NCI-H524 treated with DMSO at 0.1 percent for 48 hours (cell line): ENCODE measurements around the gene ORMDL2.
A peak's percentile ranks its signal among the peaks of the same experiment; 100 is the strongest.

Experiments
- DNase-seq: peaks from one replicate; lab custom pipeline; 2025; lab: John Stamatoyannopoulos, UW

ORMDL2 gene

GRCh38 chr12:55817345-55818139, at the start of gene ORMDL2, which contains the start of gene SARNP:
Gene ORMDL2 (plus strand): TSS chr12:55818041. CDS start chr12:55819000, 959 bp downstream.
Gene SARNP (minus strand): TSS chr12:55817724. CDS start chr12:55817701, 23 bp downstream.
- peak; percentile 98 for DNase-seq

GRCh38 chr12:55771736-55772135, 46.1 kb upstream of the ORMDL2 start:
- DNase-seq, result peak; percentile 74

- DNase-seq, result no peak
Measured at GRCh38 chr12:55777856-55778255, 40.0 kb upstream of the ORMDL2 start.

- DNase-seq, result no peak
Measured at GRCh38 chr12:55780685-55781084, 37.2 kb upstream of the ORMDL2 start.

- DNase-seq, result no peak
Measured at GRCh38 chr12:55788546-55788945, 29.3 kb upstream of the ORMDL2 start.

GRCh38 chr12:55789171-55789570, 28.7 kb upstream of the ORMDL2 start:
- no peak for DNase-seq

- no peak for DNase-seq
Measured at GRCh38 chr12:55789893-55790292, 27.9 kb upstream of the ORMDL2 start.

- DNase-seq, result no peak
Measured at GRCh38 chr12:55795950-55796349, 21.9 kb upstream of the ORMDL2 start.

- peak; percentile 3 for DNase-seq
Measured at GRCh38 chr12:55797068-55797467, 20.8 kb upstream of the ORMDL2 start.

- no peak for DNase-seq
Measured at GRCh38 chr12:55797550-55797949, 20.3 kb upstream of the ORMDL2 start.

GRCh38 chr12:55806982-55807381, 10.9 kb upstream of the ORMDL2 start:
- DNase-seq, result no peak

- DNase-seq, result no peak
Measured at GRCh38 chr12:55809274-55809673, 8.6 kb upstream of the ORMDL2 start.

- no peak for DNase-seq
Measured at GRCh38 chr12:55812088-55812487, 5.8 kb upstream of the ORMDL2 start.

- no peak for DNase-seq
Measured at GRCh38 chr12:55814257-55814656, 3.6 kb upstream of the ORMDL2 start.

GRCh38 chr12:55815473-55815872, 2.4 kb upstream of the ORMDL2 start:
- DNase-seq, result no peak

- no peak for DNase-seq
Measured at GRCh38 chr12:55816881-55817344, 928 bp upstream of the ORMDL2 start.

GRCh38 chr12:55818140-55818728, 393 bp downstream of the ORMDL2 start:
- no peak for DNase-seq

- DNase-seq, result no peak
Measured at GRCh38 chr12:55818886-55819285, 1.0 kb downstream of the ORMDL2 start.

- DNase-seq, result no peak
Measured at GRCh38 chr12:55820679-55821078, 2.8 kb downstream of the ORMDL2 start.

GRCh38 chr12:55822228-55822627, 4.4 kb downstream of the ORMDL2 start:
- no peak for DNase-seq

GRCh38 chr12:55823419-55823818, 5.6 kb downstream of the ORMDL2 start:
- no peak for DNase-seq

- DNase-seq, result no peak
Measured at GRCh38 chr12:55824726-55825125, 6.9 kb downstream of the ORMDL2 start.

- no peak for DNase-seq
Measured at GRCh38 chr12:55827806-55828205, 10.0 kb downstream of the ORMDL2 start.
